GM12872 (cell line): Measurements from ENCODE around the gene HK1.

Experiments used
- TF ChIP-seq, protein P1 (sequence below): IDR thresholded peaks from 3 replicates; pipeline ENCODE4 v1.5.1; 2011; ENCODE audit warnings: low read depth, mild to moderate bottlenecking, low read length, moderate library complexity; ENCODE audit not compliant: insufficient read depth

Gene HK1

DNA sequence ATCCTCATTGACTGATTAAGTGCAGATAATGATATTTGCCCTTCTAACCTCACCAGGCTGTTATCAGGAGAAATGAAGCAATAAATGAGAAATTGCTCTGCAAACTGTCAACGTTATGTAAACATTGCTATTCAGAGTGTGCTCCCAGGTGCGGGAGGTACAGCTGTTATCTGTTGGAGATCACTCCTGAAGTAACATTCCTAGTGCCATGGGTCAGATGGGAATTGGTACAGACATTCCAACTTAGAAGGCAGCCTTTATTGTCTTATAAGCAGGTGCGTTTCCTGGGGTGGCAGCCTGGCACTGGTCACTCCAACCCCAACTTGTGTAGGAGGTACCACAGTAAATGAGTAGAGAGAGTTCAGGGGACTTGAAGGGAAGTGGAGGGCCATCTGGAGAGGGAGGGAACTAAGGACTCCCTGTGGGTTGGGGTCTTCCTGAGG lies 36.8 kb downstream of the HK1 start:
- TF ChIP-seq, protein P1, sequence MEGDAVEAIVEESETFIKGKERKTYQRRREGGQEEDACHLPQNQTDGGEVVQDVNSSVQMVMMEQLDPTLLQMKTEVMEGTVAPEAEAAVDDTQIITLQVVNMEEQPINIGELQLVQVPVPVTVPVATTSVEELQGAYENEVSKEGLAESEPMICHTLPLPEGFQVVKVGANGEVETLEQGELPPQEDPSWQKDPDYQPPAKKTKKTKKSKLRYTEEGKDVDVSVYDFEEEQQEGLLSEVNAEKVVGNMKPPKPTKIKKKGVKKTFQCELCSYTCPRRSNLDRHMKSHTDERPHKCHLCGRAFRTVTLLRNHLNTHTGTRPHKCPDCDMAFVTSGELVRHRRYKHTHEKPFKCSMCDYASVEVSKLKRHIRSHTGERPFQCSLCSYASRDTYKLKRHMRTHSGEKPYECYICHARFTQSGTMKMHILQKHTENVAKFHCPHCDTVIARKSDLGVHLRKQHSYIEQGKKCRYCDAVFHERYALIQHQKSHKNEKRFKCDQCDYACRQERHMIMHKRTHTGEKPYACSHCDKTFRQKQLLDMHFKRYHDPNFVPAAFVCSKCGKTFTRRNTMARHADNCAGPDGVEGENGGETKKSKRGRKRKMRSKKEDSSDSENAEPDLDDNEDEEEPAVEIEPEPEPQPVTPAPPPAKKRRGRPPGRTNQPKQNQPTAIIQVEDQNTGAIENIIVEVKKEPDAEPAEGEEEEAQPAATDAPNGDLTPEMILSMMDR, result no peak

DNA sequence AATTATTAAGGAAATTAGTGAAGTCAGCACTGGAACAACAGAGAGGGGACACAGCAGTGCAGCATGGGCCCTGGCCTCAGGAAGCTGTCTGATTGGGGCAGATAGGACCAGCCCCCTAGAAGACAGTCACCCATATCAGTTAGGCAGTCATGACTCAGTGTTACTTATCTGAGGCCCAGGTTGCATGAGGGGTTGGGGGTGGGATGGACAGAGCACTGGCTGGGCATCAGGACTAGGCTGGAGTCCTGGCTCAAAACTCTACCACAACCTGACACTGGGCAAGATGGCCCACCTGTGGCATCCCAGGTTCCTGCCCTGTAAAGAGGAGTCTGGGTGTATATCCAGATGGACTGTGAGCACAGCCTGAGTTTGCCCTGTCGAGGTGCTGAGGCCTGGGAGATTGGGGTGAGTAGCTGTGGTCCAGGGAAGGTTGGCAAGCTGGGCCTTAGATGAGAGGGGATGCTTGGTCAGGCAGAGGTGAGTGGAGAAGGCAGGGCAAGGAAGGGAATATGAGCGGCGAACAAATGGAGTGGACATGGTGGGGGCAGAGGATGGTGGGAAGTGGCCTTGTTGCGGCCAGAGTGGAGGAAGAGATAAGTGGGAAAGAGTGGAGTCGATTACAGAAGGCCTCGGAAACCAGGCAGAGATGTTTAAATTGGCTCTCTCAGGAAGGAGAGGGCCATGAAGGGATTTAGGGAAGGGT lies 37.5 kb downstream of the HK1 start:
- TF ChIP-seq, protein P1, result no peak

DNA sequence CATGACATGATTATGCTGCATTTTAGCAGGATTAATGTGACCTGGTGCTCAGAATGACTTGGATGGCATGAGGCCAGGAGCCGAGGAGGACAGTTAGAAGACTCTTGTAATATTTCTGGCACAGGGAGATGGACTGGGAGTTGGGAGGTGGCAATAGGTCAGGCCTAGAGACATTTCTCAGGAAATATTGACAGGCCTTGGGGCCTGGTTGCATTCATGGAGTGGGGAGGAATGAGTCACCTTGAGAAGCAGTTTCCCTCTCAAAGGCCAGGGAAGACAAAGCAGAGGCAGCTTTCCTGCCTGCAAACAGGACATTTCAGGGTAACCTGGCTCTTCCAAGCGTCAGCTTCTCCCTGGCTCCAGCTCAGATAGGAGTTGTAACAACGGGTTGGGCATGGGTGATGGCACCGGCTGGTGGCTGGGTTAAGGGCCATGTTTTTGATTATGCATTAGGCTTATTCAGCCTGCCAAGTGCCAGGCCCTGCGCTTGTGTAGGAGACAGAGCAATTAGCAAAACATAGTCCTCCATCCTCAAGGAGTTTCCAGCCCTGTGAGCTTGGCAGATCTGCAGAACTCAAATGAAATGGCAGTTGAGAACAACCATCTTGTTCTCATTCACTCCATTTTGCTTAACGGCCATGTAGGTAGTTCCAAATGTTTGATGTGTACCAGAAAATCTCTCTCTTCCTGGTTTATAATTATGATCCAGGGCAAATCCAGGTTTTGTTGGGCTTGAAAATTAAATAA lies 38.2 kb downstream of the HK1 start:
- TF ChIP-seq, protein P1, result no peak

DNA sequence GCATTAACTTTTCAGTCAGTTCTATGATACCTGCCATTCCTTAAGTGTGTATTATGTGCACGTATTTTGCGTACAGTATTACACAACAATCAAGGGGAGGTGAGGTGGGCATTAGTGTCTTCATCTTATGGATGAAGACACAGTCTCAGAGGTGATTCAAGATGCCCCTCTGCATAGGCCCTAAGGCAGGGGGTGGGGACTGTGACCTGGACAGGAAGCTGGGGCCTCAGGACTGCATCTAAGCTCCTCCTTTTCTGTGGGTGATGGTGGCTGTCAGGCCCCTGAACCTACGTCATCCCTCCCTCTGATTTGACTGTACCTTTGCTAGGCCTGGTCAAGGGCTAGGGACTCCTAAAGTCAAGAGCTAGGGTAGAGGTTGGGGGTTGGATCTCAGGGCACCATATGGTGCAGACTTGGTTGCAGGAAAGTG lies 38.9 kb downstream of the HK1 start:
- TF ChIP-seq, protein P1, result no peak

DNA sequence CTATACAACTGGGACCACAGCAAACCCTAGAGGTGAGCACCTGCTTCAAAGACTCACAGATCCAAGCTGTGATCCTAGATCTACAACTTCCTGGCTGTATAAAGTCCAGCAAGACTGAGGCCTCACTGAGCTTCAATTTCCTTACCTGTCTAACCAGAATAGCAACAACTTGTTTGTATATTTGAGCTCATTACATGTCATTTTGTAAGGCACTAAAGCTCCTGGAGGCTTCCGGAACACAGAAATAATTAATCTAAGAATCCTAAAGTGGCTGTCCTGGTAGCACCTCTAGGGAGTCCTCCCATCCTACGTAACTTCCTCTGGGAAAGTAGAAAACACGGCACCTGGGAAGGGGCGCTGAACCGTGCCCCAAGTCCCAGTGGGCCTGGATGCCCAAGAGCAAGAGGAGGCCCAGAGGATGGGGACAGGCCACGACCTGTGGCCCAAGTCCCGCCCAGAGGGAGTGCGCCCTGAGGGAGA lies 39.4 kb downstream of the HK1 start:
- TF ChIP-seq, protein P1, result no peak

DNA sequence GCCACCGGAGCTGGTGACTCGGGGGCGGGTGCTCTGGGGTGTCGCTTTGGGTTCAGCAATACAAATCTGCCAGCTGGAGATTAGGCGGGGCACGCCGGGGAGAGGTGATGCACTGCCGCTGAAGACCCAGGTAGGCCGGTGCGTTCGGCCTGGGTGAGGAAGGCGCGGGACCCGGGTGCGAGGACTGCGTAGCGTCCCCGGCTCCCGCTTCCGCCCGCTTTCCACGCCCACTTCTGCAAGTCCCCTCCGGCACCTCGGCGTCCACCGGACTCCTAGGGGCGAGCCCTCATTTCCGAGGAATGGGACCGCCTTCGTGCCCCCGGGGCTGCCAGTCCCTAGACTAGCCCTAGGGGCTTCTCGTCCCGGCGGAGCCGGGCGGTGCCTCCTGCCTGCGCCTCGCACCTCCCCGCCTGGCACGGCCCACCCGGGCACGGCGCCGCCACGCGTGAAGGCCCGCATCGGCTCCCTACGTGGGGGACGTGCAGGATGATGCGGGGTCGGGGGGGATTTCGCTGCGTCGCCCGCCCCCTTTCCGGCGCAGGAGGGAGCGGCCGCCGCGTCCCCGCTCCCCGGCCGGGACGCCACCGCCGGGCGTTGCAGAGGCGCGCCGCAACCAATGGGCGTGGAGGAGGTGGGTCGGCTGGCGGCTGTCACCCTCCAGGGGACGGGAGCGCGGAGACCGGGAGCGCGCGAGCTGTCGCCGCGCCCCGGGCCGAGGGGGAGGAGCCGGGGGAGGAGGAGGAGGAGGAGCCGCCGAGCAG lies 40.0 kb downstream of the HK1 start:
- TF ChIP-seq, protein P1, result no peak

DNA sequence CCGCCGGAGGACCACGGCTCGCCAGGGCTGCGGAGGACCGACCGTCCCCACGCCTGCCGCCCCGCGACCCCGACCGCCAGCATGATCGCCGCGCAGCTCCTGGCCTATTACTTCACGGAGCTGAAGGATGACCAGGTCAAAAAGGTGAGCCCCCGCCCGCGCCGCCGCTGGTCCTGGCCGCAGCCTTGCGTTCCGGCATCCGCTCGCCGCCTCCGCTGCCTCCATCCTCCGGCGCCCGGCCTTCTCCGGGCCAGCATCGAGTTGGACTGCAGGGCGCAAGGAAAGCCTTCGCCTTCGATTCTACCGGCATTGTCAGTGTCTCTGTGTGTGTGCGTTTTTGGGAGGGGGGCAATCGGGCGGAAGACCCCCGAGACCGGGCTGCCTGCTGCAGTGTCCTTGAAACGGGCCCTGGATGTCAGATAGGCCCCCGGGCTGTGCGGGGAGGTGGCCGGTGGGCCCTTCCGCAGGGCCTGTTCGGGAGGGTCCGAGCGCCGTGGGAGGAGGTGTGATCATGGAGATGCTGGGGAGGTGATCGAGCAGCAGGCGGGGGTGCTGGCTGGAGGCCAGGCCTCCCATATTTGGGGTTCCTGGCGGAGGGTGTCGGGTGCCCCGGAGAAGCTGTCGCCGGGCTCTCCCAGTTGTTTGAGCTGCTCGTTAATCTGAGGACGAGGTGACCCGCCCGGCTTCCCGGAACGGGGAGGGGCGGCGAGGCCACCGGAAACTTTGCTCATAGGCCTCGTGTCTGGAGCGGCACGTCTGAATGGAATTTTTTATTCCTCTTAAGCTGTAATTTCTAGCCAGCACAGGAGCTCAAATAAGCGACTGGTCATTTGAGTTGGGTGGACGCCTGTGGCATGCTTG lies 40.8 kb downstream of the HK1 start:
- TF ChIP-seq, protein P1, result no peak
